Frontal cortex (tissue), 4 donors: ENCODE data around the gene SHOX. TPM values are rescaled to one million over a fixed set of nuclear protein-coding genes. Genes with fewer than 3 reads are reported as not detected.
"Not testable (repeated sequence)": the region's sequence is repeated elsewhere in the genome, so short reads cannot be mapped to it uniquely, and the experiment has no call there.

ENCODE experiments used
- DNase-seq, 2 donors: peaks; one replicate each; pipeline ENCODE4 v3.0.0; 2012; ENCODE audit warnings: low spot score in 2 of 2
- FAIRE-seq: peaks from 2 replicates; lab custom pipeline; 2012; peaks lifted over from hg19 to GRCh38; lab: Jason Lieb, UNC
- total RNA-seq: library from RNA; depleted of rRNA; stranded (reverse); fragments of >200 nt; gene quantifications from one replicate; pipeline ENCODE4 v1.2.3, GENCODE V29; 2014
- donor health status: control.
- donor health status: control.
- donor health status: control.

Gene SHOX
- total RNA-seq, 1 donor from 2014 or later: not detected

GRCh38 chrX:619812-620531 is 10.6 kb upstream of the SHOX start:
- no peak for DNase-seq

GRCh38 chrX:621705-622503 is 8.7 kb upstream of the SHOX start:
- no peak for DNase-seq
- no peak for FAIRE-seq

More at GRCh38 chrX:619812-620531, 10.6 kb upstream of the SHOX start:
- FAIRE-seq: no peak

GRCh38 chrX:622802-623201 is 7.8 kb upstream of the SHOX start:
- FAIRE-seq, DNase-seq: not testable (repeated sequence)

GRCh38 chrX:623268-623598 is 7.4 kb upstream of the SHOX start:
- DNase-seq (no peak), FAIRE-seq (no peak)

GRCh38 chrX:623599-624315 is 6.8 kb upstream of the SHOX start:
- FAIRE-seq (no peak), DNase-seq (no peak)

- DNase-seq (no peak), FAIRE-seq (no peak)
These were observed 5.4 kb upstream of the SHOX start for GRCh38 chrX:625137-625691.

GRCh38 chrX:626047-626446 is 4.5 kb upstream of the SHOX start:
- DNase-seq, FAIRE-seq: not testable (repeated sequence)

GRCh38 chrX:626745-627509 is 3.7 kb upstream of the SHOX start:
- no peak for DNase-seq
- no peak for FAIRE-seq

GRCh38 chrX:627510-627981 is 3.0 kb upstream of the SHOX start:
- no peak for FAIRE-seq
- no peak for DNase-seq

- DNase-seq (no peak), FAIRE-seq (no peak)
These were observed 2.6 kb upstream of the SHOX start for GRCh38 chrX:627995-628394.

- DNase-seq (no peak), FAIRE-seq (no peak)
These were observed 1.2 kb upstream of the SHOX start for GRCh38 chrX:629230-630006.

GRCh38 chrX:630007-630611 is 482 bp upstream of the SHOX start:
- DNase-seq: no peak
- FAIRE-seq: no peak

GRCh38 chrX:631802-632365 is 1.3 kb downstream of the SHOX start:
- FAIRE-seq (no peak), DNase-seq (no peak)

- FAIRE-seq (no peak), DNase-seq (no peak)
These were observed 1.9 kb downstream of the SHOX start for GRCh38 chrX:632366-633042.

- DNase-seq (no peak), FAIRE-seq (no peak)
These were observed 2.7 kb downstream of the SHOX start for GRCh38 chrX:633043-633984.
